ENCODE results near the gene RAB35.

GRCh38 chr12:120125792-120126634 is 9.5 kb upstream of the RAB35 start:
- no peak for TF ChIP-seq POLR2A (IDR thresholded peaks at IDR 0.05)
- TF ChIP-seq CTCF (IDR thresholded peaks at IDR 0.05): no peak

All from lower leg skin (tissue), 3 donors.